Activated T-cell treated with anti-CD3 and anti-CD28 coated beads, Interleukin-2, amount 50 U/mL, for 72 hours (primary cell): ENCODE results near the gene FCHSD2. TPM values are rescaled to one million over a fixed set of nuclear protein-coding genes. Genes with fewer than 3 reads are reported as not detected.

Experiments
- ATAC-seq, 2 donors: fragments of 150-1000 bp; cut with Tn5 transposase; replicated peaks in 1 of 2; 2 replicates each; pipeline ENCODE4 v1.10.0; 2021; ENCODE audit warnings: moderate library complexity in 2 of 2, mild to moderate bottlenecking in 1 of 2
- DNase-seq, 2 donors: peaks; one replicate each; pipeline ENCODE4 v3.0.0; 2021 to 2022; ENCODE audit warnings: mixed read lengths in 1 of 2
- H3K27ac Mint-ChIP-seq: one replicate; pipeline ENCODE4 v1.8.0; 2022; ENCODE audit warnings: mild to moderate bottlenecking, moderate library complexity, mixed read lengths
- H3K27me3 Mint-ChIP-seq: one replicate; pipeline ENCODE4 v1.8.0; 2022; ENCODE audit warnings: low read depth, mixed read lengths
- H3K36me3 Mint-ChIP-seq, 2 donors: one replicate each; pipeline ENCODE4 v1.8.0; 2022; ENCODE audit warnings: mixed read lengths in 2 of 2, mild to moderate bottlenecking in 1 of 2; ENCODE audit not compliant: insufficient read depth in 2 of 2
- H3K4me1 Mint-ChIP-seq: one replicate; pipeline ENCODE4 v1.8.0; 2022; ENCODE audit warnings: low read depth, mixed read lengths
- H3K4me3 Mint-ChIP-seq, 2 donors: one replicate each; pipeline ENCODE4 v1.8.0; 2022; ENCODE audit warnings: mild to moderate bottlenecking in 2 of 2, mixed read lengths in 2 of 2, moderate library complexity in 2 of 2
- H3K9me3 Mint-ChIP-seq, 2 donors: one replicate each; pipeline ENCODE4 v1.8.0; 2022; ENCODE audit warnings: mixed read lengths in 2 of 2
- total RNA-seq, 2 donors: library from RNA; stranded (reverse); gene quantifications; one replicate each; pipeline ENCODE4 v1.2.3, GENCODE V29; 2022

Gene FCHSD2
- total RNA-seq, 2 donors from 2014 or later = 38.3 to 47.1 TPM

DNA sequence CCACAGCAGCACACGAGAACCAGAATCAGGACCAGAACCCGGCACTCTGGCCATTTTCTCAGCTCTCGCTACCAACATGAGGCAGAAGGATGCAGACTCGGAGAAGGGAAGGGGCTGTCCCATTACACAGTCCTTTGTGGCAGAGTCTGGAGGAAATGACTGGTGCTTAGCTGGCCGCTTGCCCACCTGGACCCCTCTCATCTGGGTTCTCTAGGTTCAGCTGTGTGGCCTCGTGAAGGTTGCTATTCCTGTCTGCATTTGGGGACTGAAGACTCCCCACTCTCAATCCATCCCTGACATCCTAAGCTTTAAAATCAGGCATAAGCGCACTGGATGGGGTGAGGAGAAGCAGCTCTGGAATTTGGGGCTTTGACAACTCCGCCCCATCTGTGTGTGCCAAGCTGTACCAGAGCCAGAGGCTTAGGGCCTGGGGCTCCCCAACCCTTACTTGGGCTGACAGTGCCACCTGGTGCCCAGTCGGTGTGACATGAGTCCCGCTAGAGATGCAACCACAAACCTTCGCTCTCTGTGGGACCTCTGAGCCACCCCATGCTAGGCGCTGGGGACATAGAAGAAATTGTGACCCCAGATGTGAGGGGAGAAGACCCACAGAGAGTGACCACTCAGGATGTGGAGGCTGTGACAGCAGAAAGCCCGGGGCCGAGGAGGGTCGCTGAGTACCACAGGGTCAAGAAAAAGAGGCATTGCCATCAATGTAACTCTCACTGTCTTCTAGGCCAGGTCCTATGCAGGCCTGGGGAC, 35.8 kb upstream of the FCHSD2 start:
- peaks cover 2% of the 10 kb centered on the region for H3K27me3 Mint-ChIP-seq
- H3K27ac Mint-ChIP-seq = peak overlapping the region; percentile 81
- DNase-seq = peak; percentile 82 to 83

DNA sequence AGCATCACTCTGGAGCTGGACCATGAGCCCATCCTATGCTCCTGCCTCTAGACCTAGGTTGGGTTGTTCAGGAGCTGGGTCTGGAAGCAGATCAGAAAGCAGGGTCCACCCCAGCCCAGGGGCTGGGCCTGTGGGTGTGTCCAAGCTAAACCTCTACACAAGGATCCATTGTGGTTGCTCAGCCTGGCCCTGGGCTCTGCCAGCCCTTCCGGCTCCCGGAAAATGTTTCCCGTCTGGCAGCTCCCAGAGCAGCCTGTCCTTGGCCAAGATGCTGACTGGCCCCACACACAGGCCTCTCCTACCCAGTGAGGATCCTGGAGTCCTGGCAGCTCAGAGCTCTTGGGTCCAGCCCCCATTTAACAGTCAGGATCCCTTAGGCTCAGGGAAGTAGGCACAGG, 35.3 kb upstream of the FCHSD2 start:
- Mint-ChIP-seq H3K9me3 (no peaks in the 10 kb centered on the region), H3K36me3 (no peaks in the 10 kb centered on the region), H3K27ac (peak overlapping the region; percentile 81), H3K4me3 (no peak overlapping the region), H3K4me1 (peaks cover 8% of the 10 kb centered on the region), H3K27me3 (no peaks in the 10 kb centered on the region)
- ATAC-seq (no peak), DNase-seq (no peak)

More for the DNA sequence above, 35.8 kb upstream of the FCHSD2 start:
- H3K36me3 Mint-ChIP-seq = no peaks in the 10 kb centered on the region
- H3K9me3 Mint-ChIP-seq = no peaks in the 10 kb centered on the region
- no peak overlapping the region for H3K4me3 Mint-ChIP-seq
- peak; percentile 99 for ATAC-seq
- peaks cover 8% of the 10 kb centered on the region for H3K4me1 Mint-ChIP-seq

DNA sequence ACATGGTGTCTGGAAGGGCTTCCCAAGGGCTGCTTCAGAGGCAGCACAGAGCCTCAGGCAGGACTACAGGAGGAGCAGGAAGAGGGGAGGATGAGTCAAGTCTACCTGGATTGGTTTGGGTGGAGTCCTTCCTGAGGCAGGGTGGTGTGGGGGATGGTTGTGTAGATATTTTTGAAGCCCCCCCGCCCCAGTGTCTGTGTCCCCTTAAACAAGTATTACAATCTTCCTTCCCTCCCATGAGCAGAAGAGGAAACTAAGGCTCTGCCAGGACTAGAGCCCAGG, 34.7 kb upstream of the FCHSD2 start:
- ATAC-seq = no peak
- H3K36me3 Mint-ChIP-seq = no peaks in the 10 kb centered on the region
- no peak for DNase-seq
- H3K27me3 Mint-ChIP-seq = no peaks in the 10 kb centered on the region
- no peak overlapping the region for H3K4me3 Mint-ChIP-seq
- no peaks in the 10 kb centered on the region for H3K9me3 Mint-ChIP-seq
- no peak overlapping the region for H3K27ac Mint-ChIP-seq
- H3K4me1 Mint-ChIP-seq = peaks cover 8% of the 10 kb centered on the region

DNA sequence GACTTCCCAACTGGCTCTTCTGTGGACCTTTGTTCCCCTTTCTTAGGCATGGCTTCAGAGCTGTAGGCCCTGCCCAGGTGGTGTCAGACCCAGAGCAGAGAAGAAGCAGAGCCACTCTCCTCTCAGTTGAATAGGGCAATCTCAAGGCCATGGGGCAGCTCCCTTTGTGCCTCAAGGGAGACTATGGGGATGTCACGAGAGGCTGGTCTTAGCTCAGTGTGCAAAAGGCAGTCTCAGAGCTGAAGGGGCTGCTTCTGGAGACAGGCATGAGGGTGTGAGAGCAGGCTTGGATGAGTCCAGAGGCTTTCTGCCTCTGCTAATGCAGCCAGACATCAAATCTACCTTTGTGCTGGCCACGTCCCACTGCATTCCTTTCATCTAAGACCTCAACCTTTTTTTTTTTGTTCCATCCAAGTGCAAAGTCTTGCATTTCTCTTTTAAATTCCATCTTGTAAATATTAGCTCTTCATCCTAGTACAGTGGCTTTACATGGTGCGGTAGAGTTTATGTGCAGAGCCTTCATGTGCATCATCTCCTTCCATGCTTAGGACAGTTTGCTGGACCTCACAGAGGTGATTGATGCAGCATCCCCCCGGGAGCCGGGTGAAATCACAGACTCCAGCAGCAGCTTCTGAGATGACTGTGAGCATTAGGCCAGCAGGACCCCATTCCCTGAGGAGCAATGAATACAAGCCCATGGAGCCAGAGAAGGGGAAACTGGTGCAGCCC, 34.2 kb upstream of the FCHSD2 start:
- DNase-seq (no peak), ATAC-seq (no peak)
- Mint-ChIP-seq H3K27me3 (no peaks in the 10 kb centered on the region), H3K4me3 (no peak overlapping the region), H3K4me1 (peaks cover 8% of the 10 kb centered on the region), H3K9me3 (no peaks in the 10 kb centered on the region), H3K36me3 (no peaks in the 10 kb centered on the region), H3K27ac (no peak overlapping the region)

DNA sequence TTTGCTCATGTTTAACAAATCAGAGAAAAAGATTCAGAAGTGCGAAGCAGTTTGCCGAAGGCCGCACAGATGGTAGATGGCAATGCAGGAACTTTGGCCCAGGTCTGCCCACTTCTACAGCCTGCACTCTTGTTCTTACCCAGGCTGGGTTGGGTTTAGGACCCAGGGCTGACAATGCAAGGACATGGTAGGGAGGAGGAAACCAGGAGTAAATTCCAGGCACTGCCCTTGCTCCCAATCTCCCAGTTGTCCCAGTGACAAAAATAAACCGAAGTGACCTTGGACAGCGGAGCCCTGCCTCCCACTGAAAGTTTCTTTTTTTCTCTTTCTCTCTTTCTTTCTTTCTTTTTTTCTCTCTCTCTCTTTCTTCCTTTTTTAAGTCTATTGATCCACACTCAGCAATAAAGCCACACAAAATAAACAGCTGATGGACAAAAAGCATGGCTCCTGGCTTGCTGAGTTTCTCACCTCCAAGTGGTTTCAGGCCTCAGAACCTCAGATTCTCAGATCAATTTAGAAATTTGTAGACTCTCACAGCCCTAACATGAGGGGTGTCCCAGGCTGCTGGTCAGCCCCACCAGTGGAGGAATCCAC, 33.5 kb upstream of the FCHSD2 start:
- Mint-ChIP-seq H3K4me1 (peaks cover 8% of the 10 kb centered on the region), H3K27ac (no peak overlapping the region), H3K27me3 (no peaks in the 10 kb centered on the region), H3K36me3 (no peaks in the 10 kb centered on the region), H3K4me3 (no peak overlapping the region), H3K9me3 (no peaks in the 10 kb centered on the region)
- no peak for DNase-seq
- ATAC-seq = no peak

DNA sequence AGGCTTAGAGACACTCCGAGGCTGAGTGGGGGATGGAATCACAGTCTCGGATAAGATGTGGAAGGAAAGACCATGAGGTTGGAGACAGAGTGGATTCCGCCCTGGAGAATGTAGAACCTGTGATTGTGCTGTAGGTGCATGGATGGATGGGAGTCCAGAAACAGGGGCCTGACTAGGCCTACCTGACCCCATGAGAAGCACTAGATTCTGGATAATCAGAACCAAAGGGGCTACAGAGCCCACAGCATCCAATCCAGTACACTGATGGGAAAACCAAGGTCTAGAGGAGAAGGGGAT, 32.3 kb upstream of the FCHSD2 start:
- Mint-ChIP-seq H3K27me3 (no peaks in the 10 kb centered on the region), H3K36me3 (no peaks in the 10 kb centered on the region), H3K27ac (no peak overlapping the region), H3K9me3 (no peaks in the 10 kb centered on the region), H3K4me1 (peaks cover 8% of the 10 kb centered on the region), H3K4me3 (no peak overlapping the region)
- ATAC-seq = no peak
- no peak for DNase-seq

DNA sequence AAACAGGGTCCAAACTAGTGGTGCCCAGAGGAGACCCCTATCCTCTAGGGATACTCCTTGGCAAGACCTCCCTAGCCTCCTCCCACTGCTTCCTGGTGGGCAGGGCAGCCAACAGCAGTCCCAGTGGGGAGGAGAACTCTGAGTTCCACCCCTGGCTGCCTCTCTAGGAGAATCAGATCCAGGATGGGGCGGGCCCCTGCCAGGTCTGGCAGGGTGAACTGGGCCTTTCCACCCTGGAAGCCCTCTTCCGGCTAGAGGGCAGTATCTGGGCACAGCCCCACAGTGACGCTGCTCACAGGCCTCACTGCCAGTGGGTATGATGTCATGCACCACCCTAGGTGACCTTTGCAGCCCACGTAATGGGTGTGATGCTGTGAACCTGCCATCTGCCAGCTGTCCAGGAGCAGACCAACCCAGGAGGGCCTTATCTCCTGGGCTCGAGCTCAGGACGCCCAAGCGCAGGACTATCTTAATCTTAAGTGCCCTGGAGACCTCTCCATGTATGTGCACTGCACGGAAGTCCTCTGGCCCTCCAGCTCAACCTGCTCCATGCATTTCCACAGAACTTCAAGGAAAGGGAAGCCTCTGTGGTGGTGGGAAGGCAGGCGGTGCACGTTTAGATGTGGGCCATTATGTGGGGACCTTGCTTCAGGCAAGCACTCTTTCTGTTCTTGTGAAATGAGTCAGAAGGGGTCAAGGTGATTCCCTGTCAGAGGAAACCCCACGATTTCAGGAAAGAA, 31.8 kb upstream of the FCHSD2 start:
- peaks cover 8% of the 10 kb centered on the region for H3K4me1 Mint-ChIP-seq
- H3K27me3 Mint-ChIP-seq = no peaks in the 10 kb centered on the region
- no peak overlapping the region for H3K27ac Mint-ChIP-seq
- H3K9me3 Mint-ChIP-seq = no peaks in the 10 kb centered on the region
- ATAC-seq = no peak
- H3K36me3 Mint-ChIP-seq = no peaks in the 10 kb centered on the region
- H3K4me3 Mint-ChIP-seq = no peak overlapping the region
- DNase-seq = no peak

DNA sequence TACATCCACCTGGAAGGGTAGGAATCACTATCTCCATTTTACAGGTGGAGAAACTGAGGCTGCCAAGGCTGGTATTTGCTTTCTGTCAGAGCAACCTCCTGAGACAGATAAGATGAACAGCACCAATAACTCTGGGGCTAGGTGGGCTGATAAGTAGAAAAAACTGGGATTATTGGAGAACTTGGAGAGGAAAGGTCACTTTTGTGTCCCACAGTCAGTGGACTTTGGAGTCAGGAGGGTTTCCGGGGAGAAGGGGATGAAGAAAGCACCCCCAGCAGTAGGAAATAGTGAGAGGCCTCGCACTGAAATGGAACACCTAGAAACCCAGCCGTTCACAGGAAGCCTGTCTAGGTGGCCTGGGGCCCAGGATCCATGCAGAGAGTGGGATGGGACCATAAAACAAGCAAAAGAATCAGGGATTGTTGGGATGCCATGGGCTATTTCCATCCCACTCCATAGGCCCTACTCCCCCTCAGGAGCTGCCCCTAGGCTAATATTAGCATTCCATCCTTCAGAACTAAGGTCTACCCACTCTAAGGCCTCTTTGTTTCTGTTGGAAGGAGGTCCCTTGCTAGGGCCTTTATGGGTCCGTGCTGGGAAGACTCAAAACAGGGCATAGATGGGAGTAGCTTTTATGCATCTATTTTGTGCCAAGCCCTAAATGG, 31.0 kb upstream of the FCHSD2 start:
- Mint-ChIP-seq H3K27ac (no peak overlapping the region), H3K4me1 (peaks cover 8% of the 10 kb centered on the region), H3K27me3 (no peaks in the 10 kb centered on the region), H3K36me3 (no peaks in the 10 kb centered on the region), H3K4me3 (no peak overlapping the region), H3K9me3 (no peaks in the 10 kb centered on the region)
- no peak for DNase-seq
- ATAC-seq = no peak

DNA sequence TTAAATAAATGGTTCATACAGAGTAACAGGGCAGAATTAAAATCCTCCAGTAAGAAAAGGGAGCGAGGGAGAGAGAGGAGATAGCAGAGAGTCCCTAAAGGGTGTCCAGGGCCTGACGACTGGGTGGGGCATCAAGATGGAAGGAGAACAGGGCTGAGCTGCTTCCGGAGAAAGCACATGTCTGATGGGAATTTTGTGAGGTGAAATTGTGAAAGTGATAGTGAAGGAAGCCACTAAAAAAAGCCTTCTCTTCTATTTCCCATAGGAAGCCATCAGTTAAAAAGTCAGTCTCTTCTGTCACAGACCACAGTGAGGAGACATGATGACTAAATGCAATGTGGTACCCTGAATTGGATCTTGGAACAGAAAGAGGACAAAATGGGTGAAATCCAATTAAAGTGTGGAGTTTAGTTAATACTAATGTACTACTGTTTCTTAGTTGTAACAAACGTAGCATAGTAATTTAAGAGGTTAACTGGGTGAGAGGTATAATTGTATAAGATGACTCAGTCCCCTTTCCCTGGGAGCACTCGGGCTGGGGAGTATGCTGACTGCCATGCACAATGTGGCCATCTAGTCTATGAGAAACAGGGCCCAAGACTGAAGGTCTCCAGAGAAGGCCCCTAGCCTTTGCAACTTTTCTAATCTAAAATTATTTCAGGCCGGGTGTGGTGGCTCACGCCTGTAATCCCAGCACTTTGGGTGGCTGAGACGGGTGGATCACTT, 29.5 kb upstream of the FCHSD2 start:
- H3K4me3 Mint-ChIP-seq = no peak overlapping the region
- H3K27ac Mint-ChIP-seq = no peak overlapping the region
- ATAC-seq = no peak

DNA sequence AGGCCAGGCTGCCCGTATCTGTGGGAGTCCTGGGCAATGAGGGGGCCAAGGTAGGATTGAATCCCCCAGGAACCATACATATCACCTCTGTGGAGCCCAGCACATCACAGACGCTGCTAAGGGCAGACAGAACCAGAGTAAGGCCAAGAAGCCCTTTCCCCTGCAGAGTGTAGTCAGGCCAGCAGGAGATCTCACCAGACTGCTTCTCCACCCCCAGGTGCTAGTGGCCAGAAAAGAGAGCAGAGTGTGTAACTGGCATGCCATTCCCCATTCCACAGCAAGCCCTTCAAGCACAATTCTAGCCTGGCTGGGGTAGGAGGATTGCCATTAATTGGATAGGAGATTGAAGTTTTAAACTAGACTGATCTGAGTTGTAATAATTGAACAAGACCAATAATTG, 28.0 kb upstream of the FCHSD2 start:
- DNase-seq (no peak), ATAC-seq (no peak)
- Mint-ChIP-seq H3K9me3 (no peaks in the 10 kb centered on the region), H3K4me1 (peaks cover 8% of the 10 kb centered on the region), H3K27ac (no peak overlapping the region), H3K4me3 (no peak overlapping the region), H3K27me3 (no peaks in the 10 kb centered on the region), H3K36me3 (no peaks in the 10 kb centered on the region)

More for the DNA sequence above, 29.5 kb upstream of the FCHSD2 start:
- Mint-ChIP-seq H3K9me3 (no peaks in the 10 kb centered on the region), H3K36me3 (no peaks in the 10 kb centered on the region), H3K4me1 (peaks cover 8% of the 10 kb centered on the region), H3K27me3 (no peaks in the 10 kb centered on the region)
- no peak for DNase-seq

DNA sequence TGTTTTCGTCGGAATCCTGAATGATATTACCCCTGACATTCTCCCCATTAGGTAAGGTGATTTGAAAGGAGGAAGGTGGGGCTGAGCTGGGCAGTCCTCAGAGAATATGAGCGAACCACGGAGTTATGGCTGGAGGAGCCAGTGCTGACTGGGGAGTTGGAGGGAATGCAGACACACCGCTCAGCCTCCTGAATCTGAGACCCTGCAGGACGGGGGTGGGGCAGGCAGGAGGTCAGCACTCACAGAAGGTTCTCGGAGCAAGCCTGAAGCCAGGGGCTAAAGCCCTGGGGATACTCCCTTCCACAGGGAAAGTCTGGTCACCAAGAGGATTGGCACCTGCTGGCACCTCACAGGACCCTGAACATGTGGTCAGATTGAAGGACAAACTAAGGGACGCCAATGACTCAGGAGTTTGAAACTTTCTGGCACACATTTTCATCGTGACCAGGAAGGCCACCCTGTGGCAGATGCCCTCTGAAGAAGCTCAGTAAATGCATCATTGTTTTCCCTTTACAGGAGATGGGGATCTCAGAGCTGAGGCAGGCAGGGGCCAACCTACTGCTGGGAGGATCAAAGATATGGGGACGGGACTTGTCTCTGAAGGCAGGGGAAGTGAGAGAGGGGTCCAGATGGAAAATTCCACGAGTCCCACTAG, 26.9 kb upstream of the FCHSD2 start:
- H3K4me3 Mint-ChIP-seq = no peak overlapping the region
- no peaks in the 10 kb centered on the region for H3K36me3 Mint-ChIP-seq
- DNase-seq (no peak), ATAC-seq (no peak)
- no peaks in the 10 kb centered on the region for H3K9me3 Mint-ChIP-seq
- H3K27ac Mint-ChIP-seq = no peak overlapping the region
- H3K27me3 Mint-ChIP-seq = no peaks in the 10 kb centered on the region
- peaks cover under 1% of the 10 kb centered on the region for H3K4me1 Mint-ChIP-seq

DNA sequence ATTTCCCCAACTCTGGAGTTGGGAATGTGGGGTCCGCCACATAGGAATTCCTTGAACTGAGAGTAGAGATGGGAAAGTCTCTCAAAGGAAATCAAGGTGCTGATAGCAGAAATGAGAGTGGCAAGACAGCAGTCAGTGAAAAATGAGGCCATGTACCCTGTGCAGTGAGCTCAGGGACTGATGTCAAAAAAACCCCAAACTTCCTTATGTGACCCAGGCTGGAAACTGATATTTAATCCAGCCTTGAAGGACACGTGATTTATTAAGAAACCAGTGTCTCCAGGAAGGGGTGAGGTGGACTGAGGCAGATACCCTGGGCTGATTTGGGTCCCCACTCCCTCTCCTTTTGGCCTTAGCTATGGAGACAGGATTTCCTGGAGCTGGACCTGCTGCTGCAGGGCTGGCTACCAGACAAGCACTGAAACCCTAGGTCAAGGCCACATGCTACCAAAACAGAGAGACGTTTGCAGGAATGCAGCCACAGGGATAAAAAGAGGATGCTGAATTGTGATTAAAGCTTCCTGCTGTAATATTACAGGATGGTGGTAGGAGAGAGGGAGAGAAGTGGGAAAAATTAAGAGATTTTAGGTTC, 25.3 kb upstream of the FCHSD2 start:
- no peaks in the 10 kb centered on the region for H3K9me3 Mint-ChIP-seq
- no peaks in the 10 kb centered on the region for H3K4me1 Mint-ChIP-seq
- DNase-seq = no peak
- no peak overlapping the region for H3K4me3 Mint-ChIP-seq
- H3K36me3 Mint-ChIP-seq = no peaks in the 10 kb centered on the region
- ATAC-seq = no peak
- no peak overlapping the region for H3K27ac Mint-ChIP-seq
- H3K27me3 Mint-ChIP-seq = no peaks in the 10 kb centered on the region
